Breast epithelium (tissue), 4 donors: Measurements from ENCODE around the gene MOB4. TPM values are rescaled to one million over a fixed set of nuclear protein-coding genes. Genes with fewer than 3 reads are reported as not detected.
A peak's percentile ranks its signal among the peaks of the same experiment; 100 is the strongest.

Source experiments
- DNase-seq, 2 donors: peaks; one replicate each; pipeline ENCODE4 v3.0.0-alpha.2; 2019; ENCODE audit warnings: low spot score in 2 of 2
- H3K27ac ChIP-seq, 2 donors: fragments of 200-600 bp; sonication (generic) in 1 of 2; one replicate each; pipeline ENCODE4 v1.5.1; 2016 to 2019; ENCODE audit warnings: mild to moderate bottlenecking in 1 of 2
- H3K27me3 ChIP-seq, 2 donors: fragments of 200-600 bp; sonication (generic) in 1 of 2; one replicate each; pipeline versions ENCODE4 v1.5.1 to v1.6.0; 2017 to 2019; ENCODE audit warnings: control low read depth in 1 of 2, mild to moderate bottlenecking in 1 of 2
- H3K36me3 ChIP-seq: fragments of 200-600 bp; one replicate; pipeline ENCODE4 v1.5.1; 2019
- H3K4me1 ChIP-seq, 2 donors: fragments of 200-600 bp; sonication (generic); one replicate each; pipeline ENCODE4 v1.5.1; 2016 to 2019; ENCODE audit warnings: control low read depth in 1 of 2
- H3K4me3 ChIP-seq, 3 donors: fragments of 200-600 bp; sonication (generic); 1 replicate in 2 of 3; 2 replicates in 1 of 3; pipeline ENCODE4 v1.5.1; 2016 to 2019; ENCODE audit warnings: mild to moderate bottlenecking in 3 of 3, moderate library complexity in 2 of 3
- H3K9me3 ChIP-seq, 2 donors: fragments of 200-600 bp; sonication (generic) in 1 of 2; one replicate each; pipeline ENCODE4 v1.5.1; 2016 to 2019; ENCODE audit warnings: control low read depth in 1 of 2
- POLR2A ChIP-seq: fragments of 450-650 bp; IDR thresholded peaks from one replicate; pipeline ENCODE4 v1.6.1; 2016; ENCODE audit warnings: antibody characterized with exemption, mild to moderate bottlenecking, moderate library complexity
- POLR2AphosphoS5 ChIP-seq, 3 donors: sonication (generic); formaldehyde crosslinking; IDR thresholded peaks; one replicate each; pipeline ENCODE4 v1.6.1; 2017; ENCODE audit warnings: antibody characterized with exemption in 3 of 3
- intact Hi-C: fragments of 100-400 bp; cut with DNase I; formaldehyde crosslinking; loops from one replicate; pipeline ENCODE4 v1.15.1; 2023; ENCODE audit warnings: low total_unique reads
- total RNA-seq, 3 donors: library from RNA; depleted of rRNA; stranded (reverse); fragments of >200 nt; gene quantifications; one replicate each; pipeline ENCODE4 v1.1.0, GENCODE V29; 2016
- TF ChIP-seq, protein P1 (sequence below), 3 donors: fragments of 450-650 bp; IDR thresholded peaks; one replicate each; pipeline ENCODE4 v1.5.1; 2016 to 2017; ENCODE audit warnings: antibody characterized with exemption in 3 of 3, mild to moderate bottlenecking in 3 of 3, moderate library complexity in 3 of 3

Gene MOB4
- total RNA-seq, 3 donors from 2014 or later, result 20.6 to 34.7 (median 34.2) TPM

DNA sequence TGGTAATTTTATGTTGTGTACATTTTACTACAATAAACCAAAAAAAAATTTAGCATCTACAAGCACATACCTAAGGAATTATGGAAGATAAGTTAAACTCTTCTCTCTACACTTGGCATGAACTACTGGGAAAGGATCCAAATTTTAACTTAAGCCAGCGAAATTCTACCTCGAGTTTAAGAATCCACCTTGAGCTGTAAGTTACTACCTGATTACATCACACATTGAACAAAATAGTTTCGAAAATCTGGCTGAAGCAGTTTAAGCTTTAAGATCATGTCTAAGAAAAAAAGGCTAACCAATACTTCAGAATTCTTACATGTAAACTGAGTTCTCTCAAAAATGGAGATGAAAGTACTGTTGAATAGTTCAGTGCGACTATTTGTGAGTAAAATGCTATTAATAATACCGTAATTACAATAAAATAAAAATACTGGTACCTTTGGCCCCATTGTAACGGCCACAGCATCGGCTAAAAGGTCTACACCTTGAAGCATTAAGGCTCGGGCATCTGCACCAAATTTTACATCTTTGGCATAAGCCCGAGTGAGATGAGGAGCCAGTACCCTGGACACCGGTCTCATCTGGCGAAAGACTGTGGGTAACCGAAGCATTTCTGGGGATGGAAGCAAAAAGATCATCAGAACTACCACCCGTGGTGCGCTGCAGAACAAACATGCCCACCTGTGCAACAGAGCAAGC, 17.5 kb upstream of the MOB4 start:
- no peaks in the 10 kb centered on the region for H3K9me3 ChIP-seq
- intact Hi-C loops, result loop anchor here (5.0 kb wide), 1 partner anchor 1964 kb away; no protein-coding TSS in a partner anchor
- H3K4me3 ChIP-seq, result peak overlapping the region; percentile 77 to 92 (median 80)
- H3K27me3 ChIP-seq, result no peaks in the 10 kb centered on the region
- H3K27ac ChIP-seq, result peak overlapping the region; percentile 97 to 98
- peaks cover 0 to 26% of the 10 kb centered on the region in 2 donors for H3K4me1 ChIP-seq
- DNase-seq, result no peak
- H3K36me3 ChIP-seq, result no peaks in the 10 kb centered on the region
- TF ChIP-seq, protein P1, sequence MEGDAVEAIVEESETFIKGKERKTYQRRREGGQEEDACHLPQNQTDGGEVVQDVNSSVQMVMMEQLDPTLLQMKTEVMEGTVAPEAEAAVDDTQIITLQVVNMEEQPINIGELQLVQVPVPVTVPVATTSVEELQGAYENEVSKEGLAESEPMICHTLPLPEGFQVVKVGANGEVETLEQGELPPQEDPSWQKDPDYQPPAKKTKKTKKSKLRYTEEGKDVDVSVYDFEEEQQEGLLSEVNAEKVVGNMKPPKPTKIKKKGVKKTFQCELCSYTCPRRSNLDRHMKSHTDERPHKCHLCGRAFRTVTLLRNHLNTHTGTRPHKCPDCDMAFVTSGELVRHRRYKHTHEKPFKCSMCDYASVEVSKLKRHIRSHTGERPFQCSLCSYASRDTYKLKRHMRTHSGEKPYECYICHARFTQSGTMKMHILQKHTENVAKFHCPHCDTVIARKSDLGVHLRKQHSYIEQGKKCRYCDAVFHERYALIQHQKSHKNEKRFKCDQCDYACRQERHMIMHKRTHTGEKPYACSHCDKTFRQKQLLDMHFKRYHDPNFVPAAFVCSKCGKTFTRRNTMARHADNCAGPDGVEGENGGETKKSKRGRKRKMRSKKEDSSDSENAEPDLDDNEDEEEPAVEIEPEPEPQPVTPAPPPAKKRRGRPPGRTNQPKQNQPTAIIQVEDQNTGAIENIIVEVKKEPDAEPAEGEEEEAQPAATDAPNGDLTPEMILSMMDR (IDR thresholded peaks at IDR 0.05), result no peak
- TF ChIP-seq POLR2AphosphoS5 (IDR thresholded peaks at IDR 0.05) (no peak), POLR2A (no peak)

DNA sequence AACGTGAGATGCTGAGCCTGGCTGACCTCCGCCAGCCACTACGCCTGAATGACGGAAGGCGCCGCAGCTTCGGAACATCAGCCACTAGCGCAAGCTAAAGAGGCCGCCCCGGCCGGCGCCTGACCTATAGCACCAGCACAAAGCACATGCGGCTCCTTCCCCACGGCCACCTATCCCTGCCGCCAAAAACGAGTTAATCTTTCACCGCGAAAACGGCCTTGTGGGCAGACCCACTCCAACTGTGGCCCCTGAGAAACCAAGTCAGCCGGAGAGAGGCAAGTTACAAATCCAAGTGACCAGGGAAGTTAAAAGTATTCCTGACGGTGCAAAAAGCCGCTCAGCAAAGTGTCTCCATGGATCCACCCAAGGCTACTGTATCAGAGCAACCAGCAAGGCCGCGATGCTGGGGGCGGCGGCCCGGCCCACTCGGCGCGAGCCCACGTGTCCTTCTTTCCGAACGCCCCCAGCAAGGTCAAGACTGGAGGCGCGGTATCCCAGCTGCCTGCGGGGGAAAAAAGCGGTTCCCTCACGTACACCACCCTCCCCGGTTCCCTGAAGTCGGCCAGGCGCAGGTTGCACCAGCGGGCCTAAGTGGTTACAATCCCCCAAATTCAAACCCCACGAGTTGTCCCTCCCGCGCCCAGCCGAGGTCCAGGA, 16.8 kb upstream of the MOB4 start:
- Histone ChIP-seq H3K27me3 (no peaks in the 10 kb centered on the region), H3K36me3 (no peaks in the 10 kb centered on the region), H3K27ac (peak overlapping the region; percentile 97 to 98), H3K4me1 (peaks cover 0 to 26% of the 10 kb centered on the region in 2 donors), H3K9me3 (no peaks in the 10 kb centered on the region), H3K4me3 (peak overlapping the region; percentile 77 to 92 (median 80))
- TF ChIP-seq POLR2A, result no peak
- TF ChIP-seq, protein P1 (IDR thresholded peaks at IDR 0.05), result no peak
- no peak for TF ChIP-seq POLR2AphosphoS5 (IDR thresholded peaks at IDR 0.05)
- intact Hi-C loops, result loop anchor here (5.0 kb wide), 1 partner anchor 1963 kb away; no protein-coding TSS in a partner anchor
- peak; percentile 37 to 60 for DNase-seq

- TF ChIP-seq, protein P1 (IDR thresholded peaks at IDR 0.05), result peak; percentile 5 to 37 (median 34)
- TF ChIP-seq POLR2A (peak; percentile 72), POLR2AphosphoS5 (IDR thresholded peaks at IDR 0.05) (peak; percentile 66 to 80 (median 77))
- Histone ChIP-seq H3K36me3 (no peaks in the 10 kb centered on the region), H3K4me1 (peaks cover 0 to 26% of the 10 kb centered on the region in 2 donors), H3K9me3 (no peaks in the 10 kb centered on the region), H3K4me3 (peak within 1 kb of the TSS; percentile 77 to 92 (median 80)), H3K27ac (peak within 1 kb of the TSS; percentile 97 to 98), H3K27me3 (no peaks in the 10 kb centered on the region)
- DNase-seq, result peak; percentile 96 to 97
- intact Hi-C loops, result loop anchor here (5.0 kb wide), 1 partner anchor 1962 kb away; no protein-coding TSS in a partner anchor
These were observed 16.0 kb upstream of the MOB4 start, which contains the start of the genes HSPD1 and HSPE1 for GRCh38 chr2:197499594-197500502. Gene HSPD1 (minus strand): TSS chr2:197499840. CDS start chr2:197498848, 992 bp downstream. Gene HSPE1 (plus strand): TSS chr2:197500379. CDS start chr2:197500437, 58 bp downstream.

- intact Hi-C loops, result no loop called here
- no peak for DNase-seq
- Histone ChIP-seq H3K27me3 (no peaks in the 10 kb centered on the region), H3K4me3 (peak overlapping the region; percentile 77 to 92 (median 80)), H3K4me1 (peaks cover 0 to 26% of the 10 kb centered on the region in 2 donors), H3K9me3 (no peaks in the 10 kb centered on the region), H3K27ac (peak overlapping the region; percentile 97 to 98), H3K36me3 (no peaks in the 10 kb centered on the region)
- TF ChIP-seq POLR2A (no peak), POLR2AphosphoS5 (IDR thresholded peaks at IDR 0.05) (no peak)
- TF ChIP-seq, protein P1 (IDR thresholded peaks at IDR 0.05), result no peak
These were observed 15.2 kb upstream of the MOB4 start for GRCh38 chr2:197500503-197501131.
